Erythroblast (primary cell): ENCODE measurements around the gene MBOAT1.

ENCODE experiments used
- GATA1 ChIP-seq: IDR thresholded peaks from 2 replicates; pipeline ENCODE4 v1.6.1; 2011; ENCODE audit warnings: low read depth, mild to moderate bottlenecking, control low read depth, low read length, moderate library complexity
- POLR2A ChIP-seq: IDR thresholded peaks from 2 replicates; pipeline ENCODE4 v1.6.1; 2011; ENCODE audit warnings: mild to moderate bottlenecking, low read length

DNA sequence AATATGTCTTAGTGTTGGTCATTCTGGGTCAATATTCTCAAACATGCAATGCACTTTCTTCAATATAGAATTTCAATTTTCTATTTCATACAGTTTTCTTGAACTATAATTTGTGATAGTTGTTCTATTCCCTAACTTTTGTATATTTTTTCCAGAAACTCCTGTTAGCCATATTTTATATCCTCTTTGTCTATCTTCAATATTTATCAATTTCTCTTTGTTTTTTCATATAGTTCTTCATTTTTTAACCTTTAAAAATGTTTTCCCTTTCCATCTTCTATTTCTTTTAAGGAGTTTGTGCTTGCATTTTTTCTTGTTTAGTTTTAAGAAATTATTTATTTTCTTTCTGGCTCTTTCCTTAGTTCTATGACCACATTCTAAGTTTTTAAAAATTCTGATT is 42.0 kb upstream of the MBOAT1 start:
- TF ChIP-seq POLR2A = no peak
- no peak for TF ChIP-seq GATA1
